Measurements from ENCODE around the gene IL36B.

DNA sequence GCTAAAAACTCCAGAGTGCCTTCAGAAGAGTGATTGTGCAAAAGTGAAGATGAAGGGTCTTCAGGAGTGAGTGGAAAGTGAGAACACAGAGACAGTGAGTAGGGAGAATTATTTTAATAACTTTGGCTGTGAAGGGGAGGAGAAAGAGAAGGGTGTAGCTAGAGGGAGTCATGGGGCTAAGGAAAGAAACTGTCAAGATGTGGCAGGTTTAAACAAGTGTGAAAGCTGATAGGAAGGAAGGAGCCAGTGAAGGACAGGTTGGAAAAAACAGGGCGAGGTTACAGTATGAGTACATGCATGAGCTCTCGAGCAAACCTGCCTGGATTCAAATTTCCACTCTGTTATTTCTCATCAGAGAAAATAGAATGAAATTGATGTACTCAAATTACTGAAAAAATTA is 32.9 kb upstream of the IL36B start:
- no peak for TF ChIP-seq POLR2A (IDR thresholded peaks at IDR 0.05)
- TF ChIP-seq, protein P1, sequence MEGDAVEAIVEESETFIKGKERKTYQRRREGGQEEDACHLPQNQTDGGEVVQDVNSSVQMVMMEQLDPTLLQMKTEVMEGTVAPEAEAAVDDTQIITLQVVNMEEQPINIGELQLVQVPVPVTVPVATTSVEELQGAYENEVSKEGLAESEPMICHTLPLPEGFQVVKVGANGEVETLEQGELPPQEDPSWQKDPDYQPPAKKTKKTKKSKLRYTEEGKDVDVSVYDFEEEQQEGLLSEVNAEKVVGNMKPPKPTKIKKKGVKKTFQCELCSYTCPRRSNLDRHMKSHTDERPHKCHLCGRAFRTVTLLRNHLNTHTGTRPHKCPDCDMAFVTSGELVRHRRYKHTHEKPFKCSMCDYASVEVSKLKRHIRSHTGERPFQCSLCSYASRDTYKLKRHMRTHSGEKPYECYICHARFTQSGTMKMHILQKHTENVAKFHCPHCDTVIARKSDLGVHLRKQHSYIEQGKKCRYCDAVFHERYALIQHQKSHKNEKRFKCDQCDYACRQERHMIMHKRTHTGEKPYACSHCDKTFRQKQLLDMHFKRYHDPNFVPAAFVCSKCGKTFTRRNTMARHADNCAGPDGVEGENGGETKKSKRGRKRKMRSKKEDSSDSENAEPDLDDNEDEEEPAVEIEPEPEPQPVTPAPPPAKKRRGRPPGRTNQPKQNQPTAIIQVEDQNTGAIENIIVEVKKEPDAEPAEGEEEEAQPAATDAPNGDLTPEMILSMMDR (IDR thresholded peaks at IDR 0.05), result no peak

Measured in uterus (tissue), 2 donors.